ENCODE results near the gene SIRT6.
"Not testable (repeated sequence)": the region's sequence is repeated elsewhere in the genome, so short reads cannot be mapped to it uniquely, and the experiment has no call there.

SIRT6 gene

GRCh38 chr19:4129050-4129449 is 53.3 kb downstream of the SIRT6 start:
- not testable (repeated sequence) for DNase-seq

GRCh38 chr19:4127322-4127721 is 55.0 kb downstream of the SIRT6 start:
- DNase-seq, result not testable (repeated sequence)

GRCh38 chr19:4124638-4125037 is 57.7 kb downstream of the SIRT6 start:
- no peak for DNase-seq
